GM23338 (cell line): Measurements from ENCODE around the gene RUFY1. TPM values are rescaled to one million over a fixed set of nuclear protein-coding genes. Genes with fewer than 3 reads are reported as not detected.

Experiments used
- ATAC-seq: fragments of 200-7000 bp; cut with Tn5 transposase; 3 replicates; pipeline ENCODE4 v1.9.1; 2020
- DNase-seq: peaks from one replicate; pipeline ENCODE4 v3.0.0-alpha.2; 2015; ENCODE audit warnings: low spot score
- H2AFZ ChIP-seq: fragments of 200-600 bp; sonication (generic); 2 replicates; pipeline ENCODE4 v1.8.0; 2016; ENCODE audit warnings: antibody characterized with exemption, mild to moderate bottlenecking, moderate library complexity
- H3F3A ChIP-seq: fragments of 200-600 bp; sonication (generic); replicated peaks from 2 replicates; pipeline ENCODE4 v1.8.0; 2017; ENCODE audit warnings: antibody characterized with exemption, mixed run types, low read depth
- H3K27ac ChIP-seq: fragments of 200-600 bp; sonication (generic); 2 replicates; pipeline ENCODE4 v1.6.1; 2016; ENCODE audit warnings: low read depth
- H3K27me3 ChIP-seq: fragments of 200-600 bp; sonication (generic); 2 replicates; pipeline ENCODE4 v1.8.0; 2016; ENCODE audit warnings: mild to moderate bottlenecking, mixed run types, moderate library complexity; ENCODE audit not compliant: insufficient read depth
- H3K36me3 ChIP-seq: fragments of 200-600 bp; sonication (generic); 2 replicates; pipeline ENCODE4 v1.8.0; 2016; ENCODE audit warnings: mild to moderate bottlenecking; ENCODE audit not compliant: insufficient read depth
- H3K4me1 ChIP-seq: fragments of 200-600 bp; sonication (generic); 2 replicates; pipeline ENCODE4 v1.8.0; 2016; ENCODE audit warnings: mild to moderate bottlenecking, moderate library complexity; ENCODE audit not compliant: insufficient read depth
- H3K4me2 ChIP-seq: fragments of 200-600 bp; sonication (generic); 2 replicates; pipeline ENCODE4 v1.7.1; 2017; ENCODE audit warnings: mixed run types
- H3K4me3 ChIP-seq: fragments of 200-600 bp; sonication (generic); 2 replicates; pipeline ENCODE4 v1.6.1; 2016; ENCODE audit warnings: mixed run types
- H3K79me2 ChIP-seq: fragments of 200-600 bp; sonication (generic); replicated peaks from 2 replicates; pipeline ENCODE4 v1.8.0; 2017; ENCODE audit warnings: mild to moderate bottlenecking; ENCODE audit not compliant: insufficient read depth
- H3K9me2 ChIP-seq: fragments of 200-600 bp; sonication (generic); 2 replicates; pipeline ENCODE4 v1.8.0; 2017; ENCODE audit not compliant: insufficient read depth
- H4K20me1 ChIP-seq: fragments of 200-600 bp; sonication (generic); replicated peaks from 2 replicates; pipeline ENCODE4 v1.8.0; 2017; ENCODE audit warnings: mild to moderate bottlenecking; ENCODE audit not compliant: insufficient read depth
- H3K27ac Mint-ChIP-seq: 2 replicates; pipeline ENCODE4 v1.8.0; 2020; ENCODE audit warnings: inconsistent platforms, mild to moderate bottlenecking, moderate library complexity, mixed read lengths
- H3K27me3 Mint-ChIP-seq: 3 replicates; pipeline ENCODE4 v1.8.0; 2022; ENCODE audit warnings: low read depth, mild to moderate bottlenecking, moderate library complexity, mixed read lengths, inconsistent platforms; ENCODE audit not compliant: insufficient read depth, poor library complexity
- H3K36me3 Mint-ChIP-seq: 3 replicates; pipeline ENCODE4 v1.8.0; 2021; ENCODE audit warnings: low read depth, mild to moderate bottlenecking, inconsistent platforms, moderate library complexity, mixed read lengths
- H3K4me1 Mint-ChIP-seq: 3 replicates; pipeline ENCODE4 v1.8.0; 2020; ENCODE audit warnings: mild to moderate bottlenecking, inconsistent platforms, mixed read lengths
- H3K4me3 Mint-ChIP-seq: 3 replicates; pipeline ENCODE4 v1.8.0; 2021; ENCODE audit warnings: moderate library complexity, mild to moderate bottlenecking, inconsistent platforms, mixed read lengths
- H3K9me3 Mint-ChIP-seq: 3 replicates; pipeline ENCODE4 v1.8.0; 2020; ENCODE audit warnings: moderate library complexity, mild to moderate bottlenecking, inconsistent platforms, mixed read lengths
- CTCF ChIP-seq, 2 experiments: fragments of 200-600 bp in 1 of 2; sonication (generic) in 1 of 2; conservative IDR thresholded peaks; 2 replicates each; pipeline versions ENCODE4 v1.5.1 to v1.6.1; 2016 to 2017; ENCODE audit warnings: antibody characterized with exemption in 2 of 2, low read depth in 2 of 2, mild to moderate bottlenecking in 2 of 2, moderate library complexity in 1 of 2
- ETS1 ChIP-seq: IDR thresholded peaks from 2 replicates; pipeline ENCODE4 v1.6.1; 2016; ENCODE audit warnings: antibody characterized with exemption
- EZH2 ChIP-seq: fragments of 200-600 bp; sonication (generic); IDR thresholded peaks from one replicate; pipeline ENCODE4 v1.8.0; 2017; ENCODE audit warnings: antibody characterized with exemption, mild to moderate bottlenecking, low read depth; ENCODE audit not compliant: unreplicated experiment
- EZH2phosphoT487 ChIP-seq: fragments of 200-600 bp; sonication (generic); IDR thresholded peaks from one replicate; pipeline ENCODE4 v1.8.1; 2018; ENCODE audit warnings: antibody characterized with exemption; ENCODE audit not compliant: unreplicated experiment
- NANOG ChIP-seq: IDR thresholded peaks from 2 replicates; pipeline ENCODE4 v1.6.1; 2016; ENCODE audit warnings: antibody characterized with exemption, borderline replicate concordance
- STAT1 ChIP-seq: IDR thresholded peaks from one replicate; pipeline ENCODE4 v1.6.1; 2016; ENCODE audit warnings: antibody characterized with exemption; ENCODE audit not compliant: unreplicated experiment
- ZNF114 ChIP-seq: fragments of 250-450 bp; sonication (Bioruptor Pico); IDR thresholded peaks from 2 replicates; pipeline ENCODE4 v1.5.0; 2020; ENCODE audit warnings: mild to moderate bottlenecking, moderate library complexity
- ZNF462 ChIP-seq: fragments of 250-450 bp; sonication (Bioruptor Pico); IDR thresholded peaks from 2 replicates; pipeline ENCODE4 v1.5.0; 2020; ENCODE audit warnings: mild to moderate bottlenecking, moderate library complexity
- polyA plus RNA-seq: library from polyadenylated mRNA; unstranded; fragments of >200 nt; fragmentation: Nextera tagmentation; extraction: Ambion mirVana; gene quantifications from 2 replicates; pipeline ENCODE4 v1.2.1, GENCODE V29; 2016
- total RNA-seq: library from RNA; depleted of rRNA; stranded (reverse); fragments of >200 nt; shearing (Covaris generic); gene quantifications from 2 replicates; pipeline ENCODE4 v1.2.3, GENCODE V29; 2014

RUFY1 gene
- total and polyA plus RNA-seq, 2 experiments from 2014 or later, result 25.3 to 31.6 TPM

GRCh38 chr5:179577286-179577960 lies 27.1 kb downstream of the RUFY1 start:
- Histone ChIP-seq H2AFZ (no peak overlapping the region), H3K27me3 (no peaks in the 10 kb centered on the region), H3F3A (no peaks in the 10 kb centered on the region), H3K36me3 (peaks cover 31% of the 10 kb centered on the region), H3K4me2 (no peak overlapping the region), H3K4me3 (no peak overlapping the region), H3K27ac (no peak overlapping the region; the same call in 1 of the 2 replicates), H3K4me1 (no peaks in the 10 kb centered on the region), H3K9me2 (no peaks in the 10 kb centered on the region), H3K79me2 (no peaks in the 10 kb centered on the region; the same call in 1 of the 2 replicates), H4K20me1 (peaks cover 4% of the 10 kb centered on the region; the same call in 1 of the 2 replicates)
- H3K9me3 Mint-ChIP-seq, result no peaks in the 10 kb centered on the region; the same call in 2 of the 3 replicates
- DNase-seq (no peak), ATAC-seq (no peak; the same call in 2 of the 3 replicates)
- H3K27ac Mint-ChIP-seq, result no peak overlapping the region
- H3K4me3 Mint-ChIP-seq, result no peak overlapping the region
- H3K4me1 Mint-ChIP-seq, result no peaks in the 10 kb centered on the region
- H3K36me3 Mint-ChIP-seq, result peaks cover 69% of the 10 kb centered on the region
- no peak for TF ChIP-seq STAT1
- TF ChIP-seq EZH2phosphoT487, result no peak
- no peak for TF ChIP-seq ETS1
- no peak for TF ChIP-seq ZNF114 (CRISPR knock-in tag)
- no peak for TF ChIP-seq CTCF (conservative IDR thresholded peaks at IDR 0.05; ENCODE audit: low read depth in 2 of 2)
- no peak for TF ChIP-seq ZNF462 (CRISPR knock-in tag)
- TF ChIP-seq EZH2, result no peak
- TF ChIP-seq NANOG, result no peak
- H3K27me3 Mint-ChIP-seq, result peaks cover 4% of the 10 kb centered on the region
